Forelimb muscle (tissue), 1 donor: Measurements from ENCODE around the gene USP40. TPM values are rescaled to one million over a fixed set of nuclear protein-coding genes. Genes with fewer than 3 reads are reported as not detected.

Experiments
- DNase-seq: peaks from one replicate; pipeline ENCODE4 v3.0.0-alpha.2; 2013; ENCODE audit warnings: low read depth
- polyA plus RNA-seq: library from polyadenylated mRNA; unstranded; fragments of 120-200 nt; gene quantifications from one replicate; pipeline ENCODE4 v1.2.1, GENCODE V29; 2013; ENCODE audit not compliant: insufficient read length

The USP40 gene
- polyA plus RNA-seq, 1 donor: 21.3 TPM

GRCh38 chr2:233476651-233477547, 89.7 kb downstream of the USP40 start:
- DNase-seq: no peak

DNA sequence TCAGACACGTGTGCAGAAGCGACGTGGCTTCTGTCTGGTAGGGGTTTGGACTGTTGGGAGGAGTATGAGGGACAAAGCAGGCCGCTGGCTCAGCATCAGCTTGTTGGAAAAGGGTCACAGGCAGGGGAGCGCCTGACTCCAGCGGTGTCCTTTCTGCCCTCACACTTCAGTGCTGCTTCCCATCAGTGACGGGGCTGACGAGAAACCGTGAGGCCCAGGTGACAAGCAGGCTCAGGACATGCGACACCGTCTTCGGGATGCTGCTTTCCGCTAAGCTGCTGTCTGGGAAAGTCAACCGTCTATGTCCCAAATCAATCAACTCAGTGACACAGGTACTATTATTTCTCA, 90.5 kb downstream of the USP40 start:
- DNase-seq: no peak

- DNase-seq: peak; percentile 67
Observed at GRCh38 chr2:233474308-233475160, 92.0 kb downstream of the USP40 start.

GRCh38 chr2:233473878-233474277, 92.7 kb downstream of the USP40 start:
- no peak for DNase-seq

DNA sequence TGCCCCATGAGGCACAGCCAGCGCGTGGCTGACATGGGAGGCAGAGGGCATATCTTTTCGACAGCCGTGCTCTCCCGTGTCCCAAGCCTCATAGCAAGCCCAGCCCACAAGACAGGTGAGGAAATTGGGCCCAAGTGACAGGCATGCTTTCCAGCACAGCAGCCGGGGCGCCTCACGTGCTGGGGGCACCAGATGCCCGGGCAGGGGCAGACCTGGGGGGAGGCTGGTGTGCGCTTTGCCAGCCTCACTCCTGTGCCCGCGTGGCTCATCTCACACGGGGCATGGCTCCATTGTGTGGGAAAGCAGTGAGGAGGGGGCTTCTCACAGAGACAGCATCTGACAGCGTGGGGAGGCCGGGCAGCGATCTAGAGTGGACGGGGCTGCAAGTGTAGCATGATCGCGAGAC, 93.2 kb downstream of the USP40 start:
- DNase-seq: no peak

GRCh38 chr2:233471291-233472035, 95.1 kb downstream of the USP40 start:
- DNase-seq: no peak

DNA sequence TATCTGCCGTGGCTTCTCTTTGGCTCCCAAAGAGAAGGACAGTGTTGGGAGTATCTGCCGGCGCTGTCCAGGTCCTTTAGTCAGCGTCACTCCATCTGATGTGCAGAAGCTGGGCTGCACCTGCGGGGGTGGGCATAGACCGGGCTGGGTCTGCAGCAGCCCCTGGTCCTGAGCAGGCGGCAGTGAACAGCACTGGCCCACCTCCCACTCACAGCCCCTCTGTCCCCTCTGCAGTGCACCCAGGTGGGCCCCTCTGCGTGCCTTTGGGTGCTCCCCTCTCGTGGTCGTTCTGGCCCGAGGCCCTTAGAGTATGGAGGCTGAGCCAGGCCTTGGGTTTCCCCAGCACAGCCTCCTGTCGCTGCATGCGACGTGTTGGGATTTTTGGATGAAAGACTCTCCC, 95.7 kb downstream of the USP40 start:
- no peak for DNase-seq

DNA sequence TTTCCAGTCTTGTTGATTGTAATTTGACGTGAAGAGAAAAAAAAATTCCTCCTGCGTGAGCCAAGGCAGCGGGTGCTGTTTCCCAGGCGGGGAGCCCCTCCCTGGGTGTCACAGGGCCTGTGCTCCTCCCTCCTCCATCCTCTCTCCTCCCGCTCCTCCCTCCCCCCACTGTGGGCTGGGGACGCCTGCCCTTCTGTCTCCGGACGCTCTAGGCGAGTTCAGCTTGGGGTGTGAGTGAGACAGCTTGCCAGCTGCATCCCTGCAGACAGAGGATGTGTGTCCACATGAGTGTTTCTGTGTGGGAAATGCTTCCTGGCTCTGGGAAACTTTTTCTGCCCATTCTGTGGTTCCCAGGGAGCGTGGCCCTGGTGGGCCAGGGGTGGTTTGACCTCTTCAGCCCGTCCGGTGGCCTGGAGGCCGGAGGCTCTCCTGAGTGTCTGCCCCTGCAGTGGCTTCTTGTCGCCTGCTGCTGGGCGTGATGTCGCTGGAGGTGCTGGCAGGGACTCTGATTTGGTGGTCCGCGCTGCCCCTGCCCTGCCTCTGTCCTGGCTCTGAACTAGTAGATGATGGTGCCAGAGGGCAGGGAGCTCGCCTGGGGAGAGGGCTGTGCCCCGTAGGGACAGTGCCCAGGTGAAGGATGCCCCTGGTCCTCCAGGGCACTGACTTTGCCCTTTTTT, 96.4 kb downstream of the USP40 start:
- DNase-seq: peak; percentile 41

GRCh38 chr2:233469261-233470010, 97.1 kb downstream of the USP40 start:
- DNase-seq: no peak

DNA sequence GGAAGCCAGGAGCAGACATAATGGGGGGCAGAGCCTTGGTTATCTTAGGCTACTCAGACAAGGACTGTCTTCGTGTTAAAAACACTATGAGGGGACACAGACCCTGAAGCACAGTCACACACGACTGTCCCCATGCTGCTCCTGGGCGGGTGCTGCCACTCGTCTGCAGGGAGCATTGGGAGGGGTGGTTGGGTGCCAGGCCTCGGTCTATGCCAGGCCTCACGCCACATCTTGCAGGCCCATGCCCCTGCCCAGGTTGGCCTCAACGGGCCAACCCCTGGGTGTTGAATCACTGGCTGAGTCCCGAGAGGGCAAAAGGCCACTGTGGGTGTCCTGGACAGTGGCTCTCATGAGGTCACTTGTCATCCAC, 97.9 kb downstream of the USP40 start:
- DNase-seq: no peak

DNA sequence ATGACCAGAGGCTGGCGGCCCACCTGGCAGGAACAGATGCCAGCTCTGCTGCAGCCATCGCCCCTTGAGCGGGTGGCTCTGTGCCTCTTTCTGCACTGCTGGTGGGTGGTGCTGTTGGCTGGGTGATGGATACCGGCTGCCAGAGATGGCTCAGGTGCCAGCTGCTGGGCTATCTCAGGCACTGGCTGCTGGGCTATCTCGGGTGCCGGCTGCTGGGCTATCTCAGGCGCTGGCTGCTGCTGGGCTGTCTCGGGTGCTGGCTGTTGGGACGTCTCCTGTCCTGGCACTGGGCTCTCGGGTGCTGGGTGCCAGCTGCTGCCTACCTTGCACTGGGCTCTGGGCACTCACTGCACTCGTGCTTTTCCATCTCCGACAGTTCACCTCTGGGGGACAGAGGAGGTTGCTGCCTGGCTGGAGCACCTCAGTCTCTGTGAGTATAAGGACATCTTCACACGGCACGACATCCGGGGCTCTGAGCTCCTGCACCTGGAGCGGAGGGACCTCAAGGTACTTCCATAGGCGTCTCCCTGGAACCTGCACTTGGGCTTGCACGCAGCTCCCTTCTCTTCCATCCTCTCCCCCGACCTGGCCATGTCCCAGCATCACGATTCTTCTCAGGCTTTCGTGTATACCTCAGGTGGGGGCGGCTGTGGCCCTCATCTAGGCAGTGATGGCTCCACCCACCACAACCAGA, 98.4 kb downstream of the USP40 start:
- no peak for DNase-seq

DNA sequence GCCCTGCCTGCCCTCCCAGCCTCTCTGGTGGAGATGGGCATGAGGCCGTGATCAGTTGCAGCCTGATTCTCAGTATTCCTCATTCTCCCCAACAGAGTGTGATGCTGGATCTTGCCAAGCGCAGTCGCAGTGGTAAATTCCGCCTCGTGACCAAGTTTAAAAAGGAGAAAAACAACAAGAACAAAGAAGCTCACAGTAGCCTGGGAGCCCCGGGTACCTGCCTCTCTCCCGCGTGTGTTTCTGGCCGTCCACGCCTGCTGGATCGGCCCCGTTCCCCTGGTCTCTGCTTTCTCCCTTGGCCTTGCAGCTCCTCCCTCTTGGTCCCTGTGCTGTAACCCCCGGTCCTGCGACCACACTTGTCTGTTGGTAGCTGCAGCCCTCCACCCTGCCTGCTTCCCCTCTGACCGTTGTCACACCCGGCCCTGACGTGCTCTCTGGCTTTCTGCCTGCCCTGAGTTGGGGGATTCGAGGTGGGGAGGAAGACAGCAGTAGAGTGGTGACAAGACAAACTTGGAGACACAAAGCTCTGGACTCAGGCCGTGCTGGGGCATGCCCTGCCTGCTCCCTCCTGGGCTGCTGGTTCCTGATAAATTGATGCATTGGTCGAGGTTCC, 99.5 kb downstream of the USP40 start:
- DNase-seq: no peak

GRCh38 chr2:233464531-233465240, 101.9 kb downstream of the USP40 start:
- no peak for DNase-seq

DNA sequence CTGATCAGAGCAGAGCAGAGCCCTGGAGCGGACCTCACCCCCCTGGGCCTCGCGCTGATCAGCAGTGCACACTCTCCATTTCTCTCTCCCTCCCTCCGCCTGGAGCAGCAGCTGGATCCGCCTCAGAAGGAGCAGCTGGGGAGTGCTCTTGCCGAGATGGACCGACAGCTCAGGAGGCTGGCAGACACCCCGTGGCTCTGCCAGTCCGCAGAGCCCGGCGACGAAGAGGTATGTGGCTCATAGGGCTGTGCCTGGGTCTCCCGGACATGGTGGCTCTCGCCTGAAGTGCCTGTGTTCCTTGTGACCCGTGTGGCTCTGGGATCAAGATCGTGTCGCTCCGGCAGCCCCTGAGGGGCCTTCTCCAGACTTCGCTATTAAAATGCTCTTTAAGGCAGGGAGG, 102.5 kb downstream of the USP40 start:
- DNase-seq: no peak

GRCh38 chr2:233463586-233463985, 103.0 kb downstream of the USP40 start:
- DNase-seq: no peak

DNA sequence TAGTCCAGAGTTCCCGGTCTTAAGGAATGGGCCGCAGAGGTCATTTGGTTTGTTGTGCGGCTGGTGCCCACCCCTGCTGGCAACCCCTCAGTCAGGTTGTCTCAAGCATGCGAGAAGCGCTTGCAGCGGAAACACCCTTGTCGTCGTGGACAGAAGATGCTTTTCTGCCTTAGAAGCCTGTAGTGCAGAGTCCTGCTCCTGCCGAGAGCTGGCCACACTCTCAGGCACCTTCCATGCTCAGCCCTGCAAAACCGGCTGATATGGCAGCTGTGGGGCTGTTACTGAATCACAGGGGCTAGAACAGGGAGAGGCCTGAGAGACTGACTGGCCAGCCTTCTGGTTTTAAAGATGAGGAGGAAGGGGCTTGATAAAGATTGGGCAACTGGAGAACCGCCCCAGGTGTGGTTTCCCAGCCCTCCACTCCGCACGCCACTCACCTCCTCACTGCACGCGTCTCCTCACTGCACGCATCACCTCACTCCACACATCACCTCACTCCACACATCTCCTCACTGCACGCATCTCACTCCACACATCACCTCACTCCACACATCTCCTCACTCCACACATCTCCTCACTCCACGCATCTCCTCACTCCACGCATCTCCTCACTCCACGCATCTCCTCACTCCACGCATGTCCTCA, 103.6 kb downstream of the USP40 start:
- DNase-seq: no peak

DNA sequence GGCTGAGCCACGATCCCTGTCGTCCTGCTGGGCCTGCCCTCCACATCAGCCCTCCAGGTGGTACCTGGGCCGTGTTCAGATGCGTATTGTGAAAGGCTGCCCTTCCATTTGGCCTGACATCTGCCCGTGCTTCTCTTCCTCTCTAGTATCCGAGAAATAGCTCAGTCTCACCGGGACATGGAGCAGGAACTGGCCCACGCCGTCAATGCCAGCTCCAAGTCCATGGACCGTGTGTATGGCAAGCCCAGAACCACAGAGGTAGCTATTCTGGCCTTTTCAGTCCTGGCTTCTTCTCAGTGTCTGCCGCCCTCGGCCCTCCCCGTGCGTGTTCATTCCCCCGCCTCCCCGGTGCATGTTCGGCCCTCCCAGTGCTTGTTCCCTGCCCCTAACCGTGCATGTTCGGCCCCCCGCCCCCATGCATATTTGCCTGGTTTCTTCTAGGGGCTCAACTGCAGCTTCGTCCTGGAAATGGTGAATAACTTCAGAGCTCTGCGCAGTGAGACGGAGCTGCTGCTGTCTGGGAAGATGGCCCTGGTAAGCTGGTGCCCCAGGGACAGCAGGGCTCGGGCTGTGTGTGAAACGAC, 104.3 kb downstream of the USP40 start:
- DNase-seq: no peak

- DNase-seq: no peak
Observed at GRCh38 chr2:233461481-233461891, 105.1 kb downstream of the USP40 start.
